Measurements from ENCODE around the gene ATP9B.

Gene ATP9B

DNA sequence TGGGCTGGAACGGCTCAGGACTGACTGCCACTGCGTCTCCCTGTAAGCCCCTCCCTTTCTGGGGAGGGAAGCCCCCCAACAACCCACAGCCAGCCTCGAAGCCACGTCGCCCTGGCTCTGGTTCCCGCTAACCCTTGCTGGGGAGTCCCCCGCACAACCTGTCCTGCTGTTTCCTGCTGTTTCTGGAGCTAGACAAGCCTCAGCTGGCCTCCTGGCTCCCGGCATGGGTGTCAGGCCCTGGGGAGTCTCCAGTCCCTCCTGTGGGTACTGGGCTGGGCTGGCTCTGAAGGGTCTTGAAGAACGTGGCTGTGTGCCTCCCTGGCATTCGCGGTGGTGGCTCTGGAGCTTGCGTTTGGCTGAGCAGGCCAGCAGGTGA, 347.5 kb downstream of the ATP9B start:
- Histone ChIP-seq H3K27me3 (ENCODE audit: control insufficient read depth in 1 of 2, insufficient read depth in 2 of 2, low read length in 2 of 2) (no peaks in the 10 kb centered on the region), H3K27ac (ENCODE audit: low read depth, low read length) (no peak overlapping the region), H3K9me3 (ENCODE audit: control insufficient read depth in 1 of 2, low read length in 2 of 2) (no peaks in the 10 kb centered on the region), H3K4me3 (ENCODE audit: low read depth in 1 of 2, low read length in 2 of 2) (no peak overlapping the region), H3K36me3 (ENCODE audit: control insufficient read depth in 1 of 2, insufficient read depth in 2 of 2, low read length in 2 of 2) (peaks cover 0 to 12% of the 10 kb centered on the region in 2 donors), H3K9ac (ENCODE audit: low read depth in 1 of 2, low read length in 2 of 2) (no peak overlapping the region), H3K4me1 (ENCODE audit: control insufficient read depth in 1 of 2, insufficient read depth in 2 of 2, low read length in 2 of 2) (no peaks in the 10 kb centered on the region)

DNA sequence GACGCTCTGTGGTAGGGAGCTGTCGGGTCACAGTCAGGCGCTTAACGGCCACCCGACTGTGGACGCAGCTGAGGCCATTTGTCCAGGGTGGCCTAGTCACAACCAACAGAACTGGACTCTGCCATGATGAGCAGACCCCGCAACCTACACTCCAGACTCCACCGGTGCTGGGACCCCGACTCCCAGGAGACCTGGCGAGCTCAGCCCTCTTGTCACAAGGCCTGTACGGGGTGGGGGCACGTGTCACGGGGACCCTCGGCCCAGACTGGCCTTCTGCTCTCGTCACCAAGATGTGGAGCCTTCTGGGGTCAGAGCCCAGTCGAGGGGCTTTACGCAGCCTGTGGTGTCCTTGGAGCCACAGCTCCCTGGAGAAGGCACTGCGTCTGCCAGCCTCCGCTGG, 349.0 kb downstream of the ATP9B start:
- H3K4me3 ChIP-seq (ENCODE audit: low read depth in 1 of 2, low read length in 2 of 2): no peak overlapping the region
- H3K27ac ChIP-seq (ENCODE audit: low read depth, low read length): no peak overlapping the region

DNA sequence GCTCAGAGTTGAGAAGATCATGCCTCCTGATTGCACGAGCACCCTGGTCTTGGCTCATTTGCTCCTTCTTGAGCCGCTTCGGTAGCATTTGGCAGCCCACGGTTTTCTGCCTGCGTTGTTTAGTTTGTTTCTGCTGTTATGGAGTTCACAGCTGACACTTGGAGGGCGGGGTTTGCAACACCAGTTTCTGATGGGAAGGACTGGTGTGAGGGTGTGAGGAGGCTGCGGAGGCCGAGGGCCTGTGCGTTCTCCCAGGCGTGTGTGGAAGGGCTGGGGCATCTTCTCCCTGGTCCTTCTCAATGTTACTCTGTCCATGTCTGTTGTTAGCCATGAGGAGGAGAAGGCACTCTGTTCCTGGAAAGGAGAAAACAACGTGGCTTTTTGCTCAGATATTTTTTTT, 349.4 kb downstream of the ATP9B start:
- H3K36me3 ChIP-seq (ENCODE audit: control insufficient read depth in 1 of 2, insufficient read depth in 2 of 2, low read length in 2 of 2): peaks cover 0 to 5% of the 10 kb centered on the region in 2 donors
- H3K4me3 ChIP-seq (ENCODE audit: low read depth in 1 of 2, low read length in 2 of 2): no peak overlapping the region
- peaks cover 0 to 6% of the 10 kb centered on the region in 2 donors for H3K4me1 ChIP-seq (ENCODE audit: control insufficient read depth in 1 of 2, insufficient read depth in 2 of 2, low read length in 2 of 2)
- no peaks in the 10 kb centered on the region for H3K9me3 ChIP-seq (ENCODE audit: control insufficient read depth in 1 of 2, low read length in 2 of 2)
- no peak overlapping the region for H3K9ac ChIP-seq (ENCODE audit: low read depth in 1 of 2, low read length in 2 of 2)
- H3K27ac ChIP-seq (ENCODE audit: low read depth, low read length): no peak overlapping the region
- no peaks in the 10 kb centered on the region for H3K27me3 ChIP-seq (ENCODE audit: control insufficient read depth in 1 of 2, insufficient read depth in 2 of 2, low read length in 2 of 2)

More for the DNA sequence above, 349.0 kb downstream of the ATP9B start:
- H3K27me3 ChIP-seq (ENCODE audit: control insufficient read depth in 1 of 2, insufficient read depth in 2 of 2, low read length in 2 of 2): no peaks in the 10 kb centered on the region
- peaks cover 0 to 5% of the 10 kb centered on the region in 2 donors for H3K36me3 ChIP-seq (ENCODE audit: control insufficient read depth in 1 of 2, insufficient read depth in 2 of 2, low read length in 2 of 2)
- peaks cover 0 to 2% of the 10 kb centered on the region in 2 donors for H3K4me1 ChIP-seq (ENCODE audit: control insufficient read depth in 1 of 2, insufficient read depth in 2 of 2, low read length in 2 of 2)
- H3K9ac ChIP-seq (ENCODE audit: low read depth in 1 of 2, low read length in 2 of 2): no peak overlapping the region
- no peaks in the 10 kb centered on the region for H3K9me3 ChIP-seq (ENCODE audit: control insufficient read depth in 1 of 2, low read length in 2 of 2)

DNA sequence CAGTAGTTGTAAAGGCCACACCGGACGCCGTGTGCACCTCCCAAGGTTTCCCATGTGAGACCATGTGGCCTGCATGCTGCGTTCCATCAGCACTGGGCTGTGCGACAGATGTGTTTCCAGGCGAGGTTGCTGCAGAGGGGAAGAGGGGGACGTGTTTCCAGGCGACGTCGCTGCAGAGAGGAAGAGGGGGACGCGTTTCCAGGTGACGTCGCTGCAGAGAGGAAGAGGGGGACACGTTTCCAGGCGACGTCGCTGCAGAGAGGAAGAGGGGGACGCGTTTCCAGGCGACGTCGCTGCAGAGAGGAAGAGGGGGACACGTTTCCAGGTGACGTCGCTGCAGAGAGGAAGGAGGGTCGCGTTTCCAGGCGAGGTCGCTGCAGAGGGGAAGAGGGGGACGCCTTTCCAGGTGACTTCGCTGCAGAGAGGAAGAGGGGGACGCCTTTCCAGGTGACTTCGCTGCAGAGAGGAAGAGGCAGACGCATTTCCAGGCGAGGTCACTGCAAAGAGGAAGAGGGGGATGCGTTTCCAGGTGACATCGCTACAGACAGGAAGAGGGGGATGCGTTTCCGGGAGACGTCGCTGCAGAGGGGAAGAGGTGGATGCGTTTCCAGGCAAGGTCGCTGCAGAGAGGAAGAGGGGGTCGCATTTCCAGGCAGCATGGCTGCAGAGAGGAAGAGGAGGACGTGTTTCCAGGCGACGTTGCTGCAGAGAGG, 351.0 kb downstream of the ATP9B start:
- Histone ChIP-seq H3K27me3 (ENCODE audit: control insufficient read depth in 1 of 2, insufficient read depth in 2 of 2, low read length in 2 of 2) (no peaks in the 10 kb centered on the region), H3K9me3 (ENCODE audit: control insufficient read depth in 1 of 2, low read length in 2 of 2) (no peaks in the 10 kb centered on the region), H3K4me3 (ENCODE audit: low read depth in 1 of 2, low read length in 2 of 2) (no peak overlapping the region), H3K36me3 (ENCODE audit: control insufficient read depth in 1 of 2, insufficient read depth in 2 of 2, low read length in 2 of 2) (peaks cover 0 to 5% of the 10 kb centered on the region in 2 donors), H3K27ac (ENCODE audit: low read depth, low read length) (no peak overlapping the region), H3K9ac (ENCODE audit: low read depth in 1 of 2, low read length in 2 of 2) (no peak overlapping the region), H3K4me1 (ENCODE audit: control insufficient read depth in 1 of 2, insufficient read depth in 2 of 2, low read length in 2 of 2) (peaks cover 0 to 6% of the 10 kb centered on the region in 2 donors)

DNA sequence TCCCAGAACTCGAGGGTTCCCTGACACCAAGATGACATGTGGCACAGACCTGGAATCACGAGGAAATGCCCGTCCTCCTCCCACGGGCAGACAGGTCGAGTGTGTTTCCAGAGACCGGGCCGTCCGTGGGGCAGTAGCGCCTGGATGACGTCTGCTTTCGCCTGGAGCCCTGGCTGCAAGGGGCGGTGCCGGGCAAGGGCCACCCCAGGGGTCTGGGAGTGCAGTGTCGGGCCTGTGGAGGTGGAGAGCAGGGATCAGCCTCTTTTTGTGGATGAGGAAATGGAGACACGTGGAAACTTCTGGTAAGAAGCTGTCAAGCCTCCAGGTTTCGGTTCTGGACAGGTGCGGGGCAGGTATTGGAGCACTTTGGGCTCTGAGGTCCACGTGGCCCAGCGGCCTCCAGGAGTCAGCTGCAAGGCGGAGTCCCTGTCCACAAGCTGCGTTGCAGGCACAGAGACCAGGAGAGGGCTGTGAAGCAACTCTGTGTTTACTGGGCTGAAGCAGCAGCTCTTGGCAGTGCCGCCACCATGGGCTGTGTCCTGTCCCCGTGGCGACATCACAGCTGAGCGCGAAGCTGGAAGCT, 352.2 kb downstream of the ATP9B start:
- H3K36me3 ChIP-seq (ENCODE audit: control insufficient read depth in 1 of 2, insufficient read depth in 2 of 2, low read length in 2 of 2): peaks cover 0 to 5% of the 10 kb centered on the region in 2 donors
- H3K4me1 ChIP-seq (ENCODE audit: control insufficient read depth in 1 of 2, insufficient read depth in 2 of 2, low read length in 2 of 2): peaks cover 0 to 6% of the 10 kb centered on the region in 2 donors

DNA sequence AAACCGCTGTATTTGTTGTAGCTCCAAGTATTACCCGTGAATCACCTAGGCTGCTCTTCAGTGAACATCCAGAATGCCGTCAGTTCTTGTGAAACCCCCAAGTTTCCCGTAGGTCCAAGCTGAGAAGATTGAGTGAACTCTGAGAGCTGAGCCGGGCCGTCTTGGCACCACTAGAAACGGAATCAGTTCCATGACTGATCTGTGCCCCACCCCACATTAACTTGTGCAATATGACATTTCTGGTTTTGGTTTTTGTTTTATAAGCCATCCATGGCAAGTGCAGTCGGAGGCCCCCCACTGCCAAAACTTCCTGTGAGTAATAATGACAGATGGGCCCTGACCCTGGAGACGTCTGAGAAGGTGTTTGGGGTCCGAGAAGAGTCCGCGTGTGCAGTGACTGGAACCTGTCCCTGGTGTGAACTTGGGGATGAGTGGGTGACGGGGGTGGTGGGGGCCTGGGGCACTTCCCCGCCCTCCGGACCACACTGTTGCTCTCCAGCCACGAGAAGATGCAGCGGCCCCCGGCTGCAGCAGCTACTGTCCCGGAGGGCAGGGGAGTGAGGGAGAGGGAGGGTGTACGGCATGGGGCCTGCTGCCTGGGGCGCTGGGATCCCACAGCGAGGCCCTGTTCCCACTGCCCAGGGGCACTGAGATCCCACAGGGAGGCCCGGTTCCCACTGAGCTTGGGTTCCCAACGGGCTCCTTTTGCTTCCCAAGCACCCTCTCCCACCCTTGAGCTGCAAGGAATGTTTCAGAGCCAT, 353.0 kb downstream of the ATP9B start:
- Histone ChIP-seq H3K36me3 (ENCODE audit: control insufficient read depth in 1 of 2, insufficient read depth in 2 of 2, low read length in 2 of 2) (peaks cover 0 to 5% of the 10 kb centered on the region in 2 donors), H3K27me3 (ENCODE audit: control insufficient read depth in 1 of 2, insufficient read depth in 2 of 2, low read length in 2 of 2) (no peaks in the 10 kb centered on the region), H3K4me3 (ENCODE audit: low read depth in 1 of 2, low read length in 2 of 2) (no peak overlapping the region), H3K9ac (ENCODE audit: low read depth in 1 of 2, low read length in 2 of 2) (no peak overlapping the region), H3K4me1 (ENCODE audit: control insufficient read depth in 1 of 2, insufficient read depth in 2 of 2, low read length in 2 of 2) (peaks cover 0 to 6% of the 10 kb centered on the region in 2 donors), H3K27ac (ENCODE audit: low read depth, low read length) (no peak overlapping the region), H3K9me3 (ENCODE audit: control insufficient read depth in 1 of 2, low read length in 2 of 2) (no peaks in the 10 kb centered on the region)

More for the DNA sequence above, 352.2 kb downstream of the ATP9B start:
- Histone ChIP-seq H3K9ac (ENCODE audit: low read depth in 1 of 2, low read length in 2 of 2) (no peak overlapping the region), H3K4me3 (ENCODE audit: low read depth in 1 of 2, low read length in 2 of 2) (no peak overlapping the region), H3K27ac (ENCODE audit: low read depth, low read length) (no peak overlapping the region), H3K9me3 (ENCODE audit: control insufficient read depth in 1 of 2, low read length in 2 of 2) (no peaks in the 10 kb centered on the region), H3K27me3 (ENCODE audit: control insufficient read depth in 1 of 2, insufficient read depth in 2 of 2, low read length in 2 of 2) (no peaks in the 10 kb centered on the region)

DNA sequence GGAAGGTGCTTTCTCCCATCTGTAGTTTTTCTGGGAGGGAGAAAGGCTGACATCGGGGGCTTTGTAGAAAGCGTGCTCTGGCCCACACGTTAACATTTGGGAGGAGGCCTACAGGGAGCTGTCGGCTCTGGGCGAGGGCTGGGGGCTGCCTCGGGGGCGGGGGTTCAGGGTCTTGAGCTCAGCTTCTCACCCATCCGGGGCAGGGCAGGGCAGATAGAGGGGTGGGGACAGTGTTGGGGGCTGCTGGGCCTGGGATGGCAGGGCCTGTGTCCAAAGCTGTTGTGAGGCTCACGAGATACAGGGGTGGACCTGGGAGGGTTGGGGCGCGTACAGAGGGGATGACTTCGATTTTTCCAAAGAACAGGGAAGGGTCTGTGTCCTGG, 353.6 kb downstream of the ATP9B start:
- H3K4me3 ChIP-seq (ENCODE audit: low read depth in 1 of 2, low read length in 2 of 2): no peak overlapping the region
- H3K27ac ChIP-seq (ENCODE audit: low read depth, low read length): no peak overlapping the region
- H3K9ac ChIP-seq (ENCODE audit: low read depth in 1 of 2, low read length in 2 of 2): no peak overlapping the region
- H3K27me3 ChIP-seq (ENCODE audit: control insufficient read depth in 1 of 2, insufficient read depth in 2 of 2, low read length in 2 of 2): no peaks in the 10 kb centered on the region
- no peaks in the 10 kb centered on the region for H3K9me3 ChIP-seq (ENCODE audit: control insufficient read depth in 1 of 2, low read length in 2 of 2)
- peaks cover 0 to 5% of the 10 kb centered on the region in 2 donors for H3K36me3 ChIP-seq (ENCODE audit: control insufficient read depth in 1 of 2, insufficient read depth in 2 of 2, low read length in 2 of 2)
- peaks cover 0 to 6% of the 10 kb centered on the region in 2 donors for H3K4me1 ChIP-seq (ENCODE audit: control insufficient read depth in 1 of 2, insufficient read depth in 2 of 2, low read length in 2 of 2)

DNA sequence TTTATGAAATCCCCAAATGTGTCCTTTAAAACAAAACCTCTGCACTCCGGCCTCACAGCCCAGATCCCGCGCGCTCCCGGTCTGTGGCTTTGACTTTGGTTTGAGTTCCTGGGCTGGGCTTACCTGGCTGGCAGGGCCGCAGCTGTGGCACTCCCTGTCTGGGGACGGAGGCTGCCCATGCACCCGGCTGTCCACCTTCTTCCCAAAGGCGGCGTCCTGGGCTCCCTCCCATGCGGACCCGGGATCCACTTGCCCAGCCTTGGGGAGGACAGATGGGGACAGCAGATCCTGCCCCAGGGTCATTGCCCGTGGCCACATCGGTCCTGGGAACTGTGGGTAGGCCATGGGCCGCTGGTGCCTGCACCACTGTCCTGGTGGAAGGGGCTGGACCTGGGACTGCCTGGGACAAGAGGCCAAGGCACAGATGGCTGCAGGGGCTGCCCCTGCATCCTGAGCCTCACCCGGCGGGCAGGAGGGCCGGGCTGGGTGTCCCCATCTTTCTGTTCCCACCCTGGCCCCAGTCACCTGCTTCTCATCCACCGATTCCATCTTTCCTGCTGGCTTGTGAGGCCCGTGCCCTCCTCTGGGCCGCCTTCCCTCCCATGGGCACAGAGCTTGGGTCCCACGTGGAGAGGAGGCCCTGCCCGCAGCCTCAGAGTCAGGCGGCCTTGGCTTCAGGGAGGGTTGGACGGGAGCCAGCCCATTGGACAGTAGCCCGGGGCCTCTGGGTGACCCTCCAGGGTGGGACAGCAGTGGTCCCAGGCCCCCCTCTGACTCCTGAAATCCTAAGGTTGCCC, 354.2 kb downstream of the ATP9B start:
- peaks cover 0 to 6% of the 10 kb centered on the region in 2 donors for H3K4me1 ChIP-seq (ENCODE audit: control insufficient read depth in 1 of 2, insufficient read depth in 2 of 2, low read length in 2 of 2)
- no peaks in the 10 kb centered on the region for H3K9me3 ChIP-seq (ENCODE audit: control insufficient read depth in 1 of 2, low read length in 2 of 2)
- no peak overlapping the region for H3K4me3 ChIP-seq (ENCODE audit: low read depth in 1 of 2, low read length in 2 of 2)
- H3K27me3 ChIP-seq (ENCODE audit: control insufficient read depth in 1 of 2, insufficient read depth in 2 of 2, low read length in 2 of 2): no peaks in the 10 kb centered on the region
- H3K27ac ChIP-seq (ENCODE audit: low read depth, low read length): no peak overlapping the region
- peaks cover 0 to 5% of the 10 kb centered on the region in 2 donors for H3K36me3 ChIP-seq (ENCODE audit: control insufficient read depth in 1 of 2, insufficient read depth in 2 of 2, low read length in 2 of 2)
- no peak overlapping the region for H3K9ac ChIP-seq (ENCODE audit: low read depth in 1 of 2, low read length in 2 of 2)

DNA sequence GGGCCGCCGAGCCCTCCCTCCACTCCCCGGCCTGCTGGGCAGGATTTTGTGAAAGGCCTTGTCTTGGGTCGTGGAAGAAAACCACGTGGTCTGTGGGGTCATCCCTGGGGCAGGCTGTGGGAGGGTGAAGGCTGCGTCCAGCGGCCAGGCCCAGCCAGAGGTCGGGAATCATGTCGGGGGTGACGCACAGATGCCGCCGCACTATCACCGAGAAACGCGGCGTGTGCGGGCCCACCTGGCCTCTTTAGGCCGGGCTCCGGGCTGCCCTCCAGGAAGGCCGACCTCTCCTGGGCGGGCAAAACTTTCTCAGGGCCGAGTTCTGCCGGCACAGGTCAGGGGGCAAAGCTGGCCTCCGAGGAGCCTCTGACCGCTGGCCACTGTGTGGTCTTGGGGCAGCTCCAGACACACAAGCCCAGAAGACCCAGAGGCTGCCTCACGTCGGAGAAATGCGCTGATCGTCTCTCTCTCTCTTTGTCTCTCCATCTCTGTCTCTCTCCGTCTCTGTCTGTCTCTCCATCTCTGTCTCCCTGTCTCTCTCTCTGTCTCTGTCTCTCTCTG, 354.9 kb downstream of the ATP9B start:
- Histone ChIP-seq H3K4me1 (ENCODE audit: control insufficient read depth in 1 of 2, insufficient read depth in 2 of 2, low read length in 2 of 2) (peaks cover 0 to 6% of the 10 kb centered on the region in 2 donors), H3K27me3 (ENCODE audit: control insufficient read depth in 1 of 2, insufficient read depth in 2 of 2, low read length in 2 of 2) (no peaks in the 10 kb centered on the region), H3K9me3 (ENCODE audit: control insufficient read depth in 1 of 2, low read length in 2 of 2) (no peaks in the 10 kb centered on the region), H3K36me3 (ENCODE audit: control insufficient read depth in 1 of 2, insufficient read depth in 2 of 2, low read length in 2 of 2) (peaks cover 0 to 5% of the 10 kb centered on the region in 2 donors), H3K9ac (ENCODE audit: low read depth in 1 of 2, low read length in 2 of 2) (no peak overlapping the region), H3K4me3 (ENCODE audit: low read depth in 1 of 2, low read length in 2 of 2) (no peak overlapping the region), H3K27ac (ENCODE audit: low read depth, low read length) (no peak overlapping the region)
